HepG2 (cell line): ENCODE results near the gene CEP135. TPM values are rescaled to one million over a fixed set of nuclear protein-coding genes. Genes with fewer than 3 reads are reported as not detected.

Experiments used
- ATAC-seq: fragments of 200-7000 bp; cut with Tn5 transposase; 3 replicates; pipeline ENCODE4 v1.9.1; 2020; ENCODE audit warnings: mild to moderate bottlenecking, moderate library complexity
- BruUV-seq: library from RNA; stranded (reverse); fragments of 400-500 nt; replicated peaks from 2 replicates; lab custom pipeline; 2021; lab: Mats Ljungman, UMichigan
- CTCF ChIA-PET: fragments of 300-600 bp; formaldehyde crosslinking; extraction: SDS; loops from one replicate; lab custom pipeline; 2021; ENCODE audit warnings: low total read pairs, inconsistent platforms, low intra/inter-chr PET ratio; lab: Yijun Ruan, JAX
- POLR2A ChIA-PET: fragments of 350-600 bp; sonication (Branson Sonifier 250); formaldehyde crosslinking; loops from one replicate; lab custom pipeline; 2020; ENCODE audit warnings: antibody characterized with exemption, inconsistent platforms; lab: Yijun Ruan, JAX
- DNase-seq: peaks from one replicate; pipeline ENCODE4 v3.0.0-alpha.2; 2015; ENCODE audit warnings: low spot score
- FAIRE-seq: peaks from 3 replicates; lab custom pipeline; 2011; peaks lifted over from hg19 to GRCh38; lab: Jason Lieb, UNC
- H2AFZ ChIP-seq: one replicate; pipeline ENCODE4 v1.6.1; 2011; ENCODE audit warnings: low read length, inconsistent platforms
- H3K27ac ChIP-seq: fragments of 300-600 bp; 3 replicates; pipeline ENCODE4 v1.8.0; 2011; ENCODE audit warnings: mixed run types, mild to moderate bottlenecking, mixed read lengths, low read length, inconsistent platforms; ENCODE audit not compliant: insufficient read depth; ENCODE audit errors: extremely low read length
- H3K27me3 ChIP-seq, 2 experiments: fragments of 200-600 bp in 1 of 2; 2 replicates in 1 of 2; 3 replicates in 1 of 2; pipeline versions ENCODE4 v1.6.0 to v1.8.0; 2011; ENCODE audit warnings: low read length in 2 of 2, mild to moderate bottlenecking in 2 of 2, moderate library complexity in 2 of 2, inconsistent platforms in 1 of 2; ENCODE audit not compliant: insufficient read depth in 2 of 2, control insufficient read depth in 1 of 2
- H3K36me3 ChIP-seq, 2 experiments: fragments of 200-600 bp in 1 of 2; replicated peaks in 1 of 2; 2 replicates in 1 of 2; 3 replicates in 1 of 2; pipeline versions ENCODE4 v1.5.1 to v1.8.0; 2011; ENCODE audit warnings: low read length in 2 of 2, inconsistent platforms in 1 of 2; ENCODE audit not compliant: insufficient read depth in 2 of 2, control insufficient read depth in 1 of 2
- H3K4me1 ChIP-seq: 2 replicates; pipeline ENCODE4 v1.5.1; 2012; ENCODE audit warnings: low read length, inconsistent platforms; ENCODE audit not compliant: insufficient read depth
- H3K4me2 ChIP-seq: 2 replicates; pipeline ENCODE4 v1.6.0; 2011; ENCODE audit warnings: low read depth, low read length, inconsistent platforms
- H3K4me3 ChIP-seq, 3 experiments: fragments of 200-600 bp in 1 of 3; sonication (generic), shearing (Covaris generic) in 1 of 3; replicated peaks in 1 of 3; 2 replicates each; pipeline ENCODE4 v1.5.1; 2011 to 2016; ENCODE audit warnings: low read length in 3 of 3, inconsistent platforms in 2 of 3, low read depth in 2 of 3, mild to moderate bottlenecking in 2 of 3, control low read depth in 1 of 3, mixed read lengths in 1 of 3; ENCODE audit not compliant: insufficient read depth in 1 of 3
- H3K79me2 ChIP-seq: one replicate; pipeline ENCODE4 v1.6.1; 2011; ENCODE audit warnings: low read length, inconsistent platforms; ENCODE audit not compliant: insufficient read depth
- H3K9ac ChIP-seq: 2 replicates; pipeline ENCODE4 v1.6.0; 2011; ENCODE audit warnings: mild to moderate bottlenecking, low read depth, low read length, inconsistent platforms; ENCODE audit not compliant: insufficient read depth
- H3K9me3 ChIP-seq: 2 replicates; pipeline ENCODE4 v1.5.1; 2012; ENCODE audit warnings: mild to moderate bottlenecking, low read length
- H4K20me1 ChIP-seq: 2 replicates; pipeline ENCODE4 v1.6.0; 2011; ENCODE audit warnings: inconsistent platforms, mild to moderate bottlenecking, low read length, moderate library complexity; ENCODE audit not compliant: insufficient read depth
- HCFC1 ChIP-seq: fragments of 150-350 bp; IDR thresholded peaks from 2 replicates; pipeline ENCODE4 v1.6.1; 2014; ENCODE audit warnings: low read depth, low read length
- KMT2B ChIP-seq: IDR thresholded peaks from 2 replicates; pipeline ENCODE4 v1.6.1; 2016; ENCODE audit warnings: missing genetic modification reagents, missing compliant biosample characterization
- MAFF ChIP-seq: IDR thresholded peaks from 2 replicates; pipeline ENCODE4 v1.6.1; 2011; ENCODE audit warnings: low read depth, low read length, improper control_type of control experiment
- MAFK ChIP-seq, 2 experiments: IDR thresholded peaks in 1 of 2; conservative IDR thresholded peaks in 1 of 2; 2 replicates each; pipeline ENCODE4 v1.6.1; 2011; ENCODE audit warnings: improper control_type of control experiment in 2 of 2, low read length in 2 of 2
- MLLT10 ChIP-seq: sonication (generic); formaldehyde crosslinking; IDR thresholded peaks from 2 replicates; pipeline ENCODE4 v1.4.0; 2020; ENCODE audit warnings: missing genetic modification reagents
- NFYB ChIP-seq: sonication (generic); formaldehyde crosslinking; IDR thresholded peaks from 2 replicates; pipeline ENCODE4 v1.4.0; 2020; ENCODE audit warnings: missing genetic modification reagents
- RCOR2 ChIP-seq: IDR thresholded peaks from 2 replicates; pipeline ENCODE4 v1.6.1; 2016; ENCODE audit warnings: missing biosample characterization, missing genetic modification reagents
- ZNF335 ChIP-seq: sonication (generic); formaldehyde crosslinking; IDR thresholded peaks from 2 replicates; pipeline ENCODE4 v1.4.0; 2020; ENCODE audit warnings: missing genetic modification reagents
- ZNF619 ChIP-seq: sonication (generic); formaldehyde crosslinking; IDR thresholded peaks from 2 replicates; pipeline ENCODE4 v1.4.0; 2020; ENCODE audit warnings: mild to moderate bottlenecking, missing genetic modification reagents
- ZNF749 ChIP-seq: sonication (generic); formaldehyde crosslinking; IDR thresholded peaks from 2 replicates; pipeline ENCODE4 v1.8.0; 2022; ENCODE audit warnings: mild to moderate bottlenecking, missing genetic modification reagents, moderate library complexity, borderline replicate concordance
- WGBS: methylation state at CpG from one replicate; pipeline ENCODE4 v1.1.6; 2017; ENCODE audit warnings: low lambda C conversion rate; 5-methylcytosine and 5-hydroxymethylcytosine counted together
- in situ Hi-C: cut with HindIII; loops from 2 replicates; pipeline ENCODE4 v1.10.0; 2017; ENCODE audit warnings: low pct_unique_long_range_greater_than_20kb; ENCODE audit not compliant: extremely low pct_ligation_motif_present
- intact Hi-C: fragments of 100-400 bp; cut with micrococcal nuclease; formaldehyde crosslinking; loops from one replicate; pipeline ENCODE4 v1.10.0; 2022; ENCODE audit not compliant: unreplicated experiment
- polyA plus RNA-seq, 8 experiments: library from polyadenylated mRNA; depleted of rRNA in 3 of 8; stranded (reverse) in 7 of 8; unstranded in 1 of 8; fragments of >200 nt; fragmentation: Illumina TruSeq in 4 of 8; extraction: Trizol in 4 of 8; gene quantifications; 2 replicates each; pipeline versions ENCODE4 v1.2.1 to v1.2.3, GENCODE V29; 2011 to 2016; ENCODE audit warnings: low read depth in 4 of 8, missing spikeins in 1 of 8, mixed read lengths in 1 of 8; ENCODE audit not compliant: insufficient read depth in 1 of 8
- total RNA-seq, 5 experiments: library from RNA; depleted of rRNA; stranded (reverse); fragments of >200 nt; fragmentation: Illumina TruSeq; extraction: Trizol; gene quantifications; 2 replicates each; pipeline ENCODE4 v1.2.3, GENCODE V29; 2016; ENCODE audit warnings: low read depth in 1 of 5
- TF ChIP-seq, protein P1 (sequence below): sonication (generic); formaldehyde crosslinking; IDR thresholded peaks from 2 replicates; pipeline ENCODE4 v1.5.0; 2020; ENCODE audit warnings: mild to moderate bottlenecking, missing genetic modification reagents
- TF ChIP-seq, protein P2 (sequence below): sonication (generic); formaldehyde crosslinking; IDR thresholded peaks from 2 replicates; pipeline ENCODE4 v1.9.0; 2021; ENCODE audit warnings: missing genetic modification reagents, mild to moderate bottlenecking, borderline replicate concordance
- TF ChIP-seq, protein P3 (sequence below): sonication (generic); formaldehyde crosslinking; IDR thresholded peaks from 2 replicates; pipeline ENCODE4 v1.5.0; 2020; ENCODE audit warnings: mild to moderate bottlenecking, missing genetic modification reagents

Gene CEP135
- total and polyA plus RNA-seq, 2 of the 13 experiments (the other 11 are each of a cell fraction or from before 2014, with no cell fraction given), result 1.7 to 8.8 TPM

- Histone ChIP-seq H3K4me1 (no peaks in the 10 kb centered on the region), H2AFZ (no peak overlapping the region), H3K4me3 (no peak overlapping the region), H3K4me2 (no peak overlapping the region), H3K79me2 (no peaks in the 10 kb centered on the region), H3K36me3 (no peaks in the 10 kb centered on the region), H3K9ac (no peak overlapping the region), H3K27ac (no peak overlapping the region), H3K9me3 (no peaks in the 10 kb centered on the region), H4K20me1 (no peaks in the 10 kb centered on the region), H3K27me3 (no peaks in the 10 kb centered on the region)
- ChIA-PET CTCF (no interaction called here), POLR2A (no interaction called here)
- in situ Hi-C loops, result no loop called here
- no peak for FAIRE-seq
- ATAC-seq, result no peak
- 16% methylated on average over 3 of the region's 3 CpGs for WGBS
- intact Hi-C loops, result no loop called here
- no peak for DNase-seq
- TF ChIP-seq MAFK (conservative IDR thresholded peaks at IDR 0.05 in 1 of 2, IDR thresholded peaks at IDR 0.05 in 1 of 2; ENCODE audit: low read length in 2 of 2) (peak in 1 of 2 experiments; percentile 45; a peak in 2 of 4 replicates), ZNF335 (no peak), MAFF (peak; percentile 42; the same call in 1 of the 2 replicates), HCFC1 (no peak), MLLT10 (CRISPR knock-in tag) (no peak)
- TF ChIP-seq, protein P1, sequence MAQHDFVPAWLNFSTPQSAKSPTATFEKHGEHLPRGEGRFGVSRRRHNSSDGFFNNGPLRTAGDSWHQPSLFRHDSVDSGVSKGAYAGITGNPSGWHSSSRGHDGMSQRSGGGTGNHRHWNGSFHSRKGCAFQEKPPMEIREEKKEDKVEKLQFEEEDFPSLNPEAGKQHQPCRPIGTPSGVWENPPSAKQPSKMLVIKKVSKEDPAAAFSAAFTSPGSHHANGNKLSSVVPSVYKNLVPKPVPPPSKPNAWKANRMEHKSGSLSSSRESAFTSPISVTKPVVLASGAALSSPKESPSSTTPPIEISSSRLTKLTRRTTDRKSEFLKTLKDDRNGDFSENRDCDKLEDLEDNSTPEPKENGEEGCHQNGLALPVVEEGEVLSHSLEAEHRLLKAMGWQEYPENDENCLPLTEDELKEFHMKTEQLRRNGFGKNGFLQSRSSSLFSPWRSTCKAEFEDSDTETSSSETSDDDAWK, result no peak
- BruUV-seq, result no TSS peak
Measured at GRCh38 chr4:55921093-55921492, 27.7 kb upstream of the CEP135 start.

DNA sequence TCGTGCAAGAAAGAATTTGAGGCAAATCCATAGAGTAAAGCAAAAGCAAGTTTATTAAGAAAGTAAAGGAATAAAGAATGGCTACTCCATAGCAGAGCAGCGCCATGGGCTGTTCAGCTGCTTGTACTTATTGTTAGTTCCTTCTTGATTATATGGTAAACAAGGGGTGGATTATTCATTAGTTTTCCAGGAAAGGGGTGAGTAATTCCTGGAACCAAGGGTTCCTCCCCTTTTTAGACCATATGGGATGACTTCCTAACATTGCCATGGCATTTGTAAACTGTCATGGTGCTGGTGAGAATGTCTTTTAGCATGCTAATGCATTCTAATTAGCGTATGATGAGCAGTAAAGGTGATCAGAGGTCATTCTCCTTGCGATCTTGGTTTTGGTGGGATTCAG is 23.5 kb upstream of the CEP135 start:
- CTCF ChIA-PET, result no interaction called here
- H3K27ac ChIP-seq, result no peak overlapping the region
- no peaks in the 10 kb centered on the region for H3K9me3 ChIP-seq
- no peak for ATAC-seq
- no peak overlapping the region for H2AFZ ChIP-seq
- 12% methylated on average over 4 of the region's 4 CpGs for WGBS
- no peak overlapping the region for H3K4me3 ChIP-seq
- no peak overlapping the region for H3K4me2 ChIP-seq
- FAIRE-seq, result no peak
- H3K4me1 ChIP-seq, result no peaks in the 10 kb centered on the region
- no TSS peak for BruUV-seq
- in situ Hi-C loops, result no loop called here
- intact Hi-C loops, result no loop called here
- POLR2A ChIA-PET, result no interaction called here
- H3K36me3 ChIP-seq, result no peaks in the 10 kb centered on the region
- no peaks in the 10 kb centered on the region for H3K27me3 ChIP-seq
- H3K79me2 ChIP-seq, result no peaks in the 10 kb centered on the region
- DNase-seq, result no peak
- no peak overlapping the region for H3K9ac ChIP-seq
- H4K20me1 ChIP-seq, result no peaks in the 10 kb centered on the region
- TF ChIP-seq NFYB, result no peak
- TF ChIP-seq, protein P2, sequence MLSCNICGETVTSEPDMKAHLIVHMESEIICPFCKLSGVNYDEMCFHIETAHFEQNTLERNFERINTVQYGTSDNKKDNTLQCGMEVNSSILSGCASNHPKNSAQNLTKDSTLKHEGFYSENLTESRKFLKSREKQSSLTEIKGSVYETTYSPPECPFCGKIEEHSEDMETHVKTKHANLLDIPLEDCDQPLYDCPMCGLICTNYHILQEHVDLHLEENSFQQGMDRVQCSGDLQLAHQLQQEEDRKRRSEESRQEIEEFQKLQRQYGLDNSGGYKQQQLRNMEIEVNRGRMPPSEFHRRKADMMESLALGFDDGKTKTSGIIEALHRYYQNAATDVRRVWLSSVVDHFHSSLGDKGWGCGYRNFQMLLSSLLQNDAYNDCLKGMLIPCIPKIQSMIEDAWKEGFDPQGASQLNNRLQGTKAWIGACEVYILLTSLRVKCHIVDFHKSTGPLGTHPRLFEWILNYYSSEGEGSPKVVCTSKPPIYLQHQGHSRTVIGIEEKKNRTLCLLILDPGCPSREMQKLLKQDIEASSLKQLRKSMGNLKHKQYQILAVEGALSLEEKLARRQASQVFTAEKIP (CRISPR knock-in tag), result no peak
- no peak for TF ChIP-seq RCOR2 (CRISPR knock-in tag)
- no peak for TF ChIP-seq KMT2B (CRISPR knock-in tag)
- TF ChIP-seq ZNF749, result no peak
- TF ChIP-seq, protein P3, sequence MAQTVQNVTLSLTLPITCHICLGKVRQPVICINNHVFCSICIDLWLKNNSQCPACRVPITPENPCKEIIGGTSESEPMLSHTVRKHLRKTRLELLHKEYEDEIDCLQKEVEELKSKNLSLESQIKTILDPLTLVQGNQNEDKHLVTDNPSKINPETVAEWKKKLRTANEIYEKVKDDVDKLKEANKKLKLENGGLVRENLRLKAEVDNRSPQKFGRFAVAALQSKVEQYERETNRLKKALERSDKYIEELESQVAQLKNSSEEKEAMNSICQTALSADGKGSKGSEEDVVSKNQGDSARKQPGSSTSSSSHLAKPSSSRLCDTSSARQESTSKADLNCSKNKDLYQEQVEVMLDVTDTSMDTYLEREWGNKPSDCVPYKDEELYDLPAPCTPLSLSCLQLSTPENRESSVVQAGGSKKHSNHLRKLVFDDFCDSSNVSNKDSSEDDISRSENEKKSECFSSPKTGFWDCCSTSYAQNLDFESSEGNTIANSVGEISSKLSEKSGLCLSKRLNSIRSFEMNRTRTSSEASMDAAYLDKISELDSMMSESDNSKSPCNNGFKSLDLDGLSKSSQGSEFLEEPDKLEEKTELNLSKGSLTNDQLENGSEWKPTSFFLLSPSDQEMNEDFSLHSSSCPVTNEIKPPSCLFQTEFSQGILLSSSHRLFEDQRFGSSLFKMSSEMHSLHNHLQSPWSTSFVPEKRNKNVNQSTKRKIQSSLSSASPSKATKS (CRISPR knock-in tag), result no peak
- no peak for TF ChIP-seq ZNF619 (CRISPR knock-in tag)
